Dedifferentiated amniotic fluid mesenchymal stem cell (primary cell): ENCODE data around the gene ASB14.

Experiments
- DNase-seq: peaks from one replicate; pipeline ENCODE4 v3.0.0-alpha.2; 2016; ENCODE audit errors: extremely low spot score

The ASB14 gene

GRCh38 chr3:57261119-57261518 lies 31.4 kb downstream of the ASB14 start:
- DNase-seq = no peak

- DNase-seq = no peak
Measured at GRCh38 chr3:57257678-57258077, 34.8 kb downstream of the ASB14 start.

- DNase-seq = no peak
Measured at GRCh38 chr3:57256844-57257243, 35.6 kb downstream of the ASB14 start.

- DNase-seq = no peak
Measured at GRCh38 chr3:57252404-57252803, 40.1 kb downstream of the ASB14 start.

- DNase-seq = no peak
Measured at GRCh38 chr3:57244946-57245345, 47.5 kb downstream of the ASB14 start.

- DNase-seq = no peak
Measured at GRCh38 chr3:57234613-57235575, 57.6 kb downstream of the ASB14 start.

- DNase-seq = no peak
Measured at GRCh38 chr3:57233799-57234198, 58.7 kb downstream of the ASB14 start.

- DNase-seq = no peak
Measured at GRCh38 chr3:57230006-57230405, 62.5 kb downstream of the ASB14 start.

GRCh38 chr3:57227930-57228751 lies 64.3 kb downstream of the ASB14 start:
- peak; percentile 68 for DNase-seq

GRCh38 chr3:57227204-57227929 lies 65.1 kb downstream of the ASB14 start, which contains the start of gene APPL1:
Gene APPL1 (plus strand): TSS chr3:57227729. CDS start chr3:57227884, 155 bp downstream.
- peak; percentile 84 for DNase-seq

GRCh38 chr3:57226176-57226575 lies 66.3 kb downstream of the ASB14 start:
- no peak for DNase-seq

GRCh38 chr3:57224856-57225255 lies 67.6 kb downstream of the ASB14 start:
- DNase-seq = no peak

- no peak for DNase-seq
Measured at GRCh38 chr3:57221883-57222282, 70.6 kb downstream of the ASB14 start.
